GM19099 (cell line): ENCODE data around the gene KIF17.

ENCODE experiments used
- POLR2A ChIP-seq: IDR thresholded peaks from 3 replicates; pipeline ENCODE4 v1.6.1; 2011; ENCODE audit warnings: low read depth; ENCODE audit not compliant: insufficient read length; ENCODE audit errors: extremely low read depth

The KIF17 gene

GRCh38 chr1:20689645-20690056 lies 28.2 kb downstream of the KIF17 start:
- TF ChIP-seq POLR2A, result no peak

DNA sequence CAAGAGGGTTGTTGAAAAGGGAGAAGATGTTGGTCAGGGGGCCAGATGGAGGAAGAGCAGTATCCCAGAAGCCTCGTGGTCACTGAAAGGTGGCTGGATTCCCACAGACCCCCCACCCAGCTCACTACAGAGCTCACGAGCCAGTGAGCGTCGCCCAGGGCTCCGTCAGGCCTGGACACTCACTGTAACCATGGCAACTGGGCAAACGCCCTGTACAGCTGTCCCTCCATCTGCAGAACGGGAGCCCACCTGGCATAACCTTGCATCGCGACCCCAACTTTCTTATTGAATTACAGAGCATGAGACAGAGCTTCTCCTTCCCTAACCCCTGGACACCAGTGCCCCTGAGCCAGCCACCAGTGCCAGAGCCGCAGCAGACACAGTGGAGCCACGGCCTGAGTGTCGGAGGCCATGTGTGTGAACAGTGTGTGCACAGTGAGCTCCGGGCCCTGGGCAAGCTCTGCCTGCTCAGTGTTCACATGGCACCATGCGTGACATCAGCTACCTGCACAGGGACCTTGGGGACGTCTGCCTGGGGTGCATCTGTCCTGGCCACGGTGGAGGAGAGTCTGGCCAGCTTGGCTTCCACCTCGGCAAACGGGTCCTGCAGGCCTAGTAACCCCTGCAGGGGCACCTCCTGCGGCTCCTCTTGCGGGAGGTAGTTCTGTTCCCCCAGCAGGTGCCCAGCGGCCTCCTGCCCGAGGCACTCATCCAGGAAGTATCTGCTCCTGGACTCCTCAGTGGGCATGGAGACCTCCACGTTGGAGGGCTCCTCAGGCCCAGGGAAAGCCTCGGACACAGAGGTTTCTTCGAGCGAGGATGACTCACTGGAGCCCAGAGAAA lies 30.7 kb downstream of the KIF17 start:
- no peak for TF ChIP-seq POLR2A

- TF ChIP-seq POLR2A, result no peak
Measured at GRCh38 chr1:20685741-20686140, 32.1 kb downstream of the KIF17 start.

DNA sequence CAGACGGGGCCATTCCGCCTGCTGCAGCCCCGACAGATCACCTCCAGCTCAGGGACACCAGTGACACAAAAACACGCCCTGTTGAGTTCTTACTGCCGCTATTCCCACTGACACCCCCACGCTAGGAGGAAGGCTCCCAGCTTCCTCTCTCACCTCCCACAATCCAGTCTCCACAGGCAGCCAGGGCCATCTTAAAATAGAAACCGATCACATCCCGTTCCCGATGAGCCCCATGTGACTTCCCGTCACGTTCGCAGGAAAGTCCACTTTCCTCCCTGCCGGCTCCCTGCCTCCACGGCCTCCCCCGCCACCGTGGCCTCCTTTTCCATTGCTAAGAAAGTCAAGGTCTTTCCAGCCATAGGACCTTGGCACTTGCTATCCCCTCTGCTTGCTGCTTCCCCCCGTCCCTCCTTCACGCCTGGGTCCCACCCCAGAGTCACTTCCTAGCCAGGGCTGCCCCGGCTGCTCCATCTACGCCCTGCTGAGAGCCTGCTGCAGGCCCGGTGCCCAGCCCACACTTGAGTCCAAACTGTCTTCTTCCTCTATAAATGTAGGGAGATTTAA lies 32.6 kb downstream of the KIF17 start:
- TF ChIP-seq POLR2A, result no peak

DNA sequence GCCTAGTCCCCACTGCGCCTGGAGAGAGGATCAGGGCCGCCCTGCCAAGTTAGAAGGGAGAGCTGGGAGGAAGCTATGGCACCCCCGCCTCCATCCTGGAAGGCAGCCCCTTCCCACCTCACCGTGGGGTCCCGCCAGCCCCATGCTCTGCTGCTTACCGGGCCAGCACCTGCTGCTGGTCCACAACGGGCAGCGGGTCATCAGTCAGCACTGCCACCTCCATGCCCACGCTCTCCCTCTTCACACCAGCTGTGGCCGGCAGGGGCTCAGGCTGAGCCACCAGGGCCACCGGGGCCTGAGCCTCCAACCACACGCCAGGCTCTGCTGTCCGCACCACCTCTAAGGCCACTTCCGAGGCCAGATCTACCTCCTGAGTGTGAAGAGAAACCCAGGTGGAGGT lies 33.2 kb downstream of the KIF17 start:
- TF ChIP-seq POLR2A, result no peak

- TF ChIP-seq POLR2A, result no peak
Measured at GRCh38 chr1:20684050-20684620, 33.7 kb downstream of the KIF17 start.

DNA sequence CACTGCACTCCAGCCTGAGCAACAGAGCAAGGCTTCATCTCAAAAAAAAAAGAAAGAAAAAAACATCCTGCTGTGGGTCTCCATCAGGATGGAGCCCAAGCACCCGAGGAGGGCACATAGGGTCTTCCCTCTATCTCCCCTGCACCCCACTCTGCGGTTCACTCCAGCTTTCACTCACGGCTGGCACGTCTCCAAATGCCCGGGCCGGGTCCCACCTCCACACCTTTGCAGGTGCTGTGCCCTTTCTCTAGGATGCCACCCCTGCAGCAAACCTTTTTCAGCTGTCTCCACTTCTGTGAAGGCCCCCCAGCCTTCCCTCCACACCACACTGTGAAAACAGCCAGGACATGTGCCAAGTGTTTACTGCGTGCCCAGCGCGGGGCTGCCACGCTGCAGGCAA lies 34.2 kb downstream of the KIF17 start:
- TF ChIP-seq POLR2A, result no peak

- TF ChIP-seq POLR2A, result no peak
Measured at GRCh38 chr1:20682571-20683236, 35.1 kb downstream of the KIF17 start.

DNA sequence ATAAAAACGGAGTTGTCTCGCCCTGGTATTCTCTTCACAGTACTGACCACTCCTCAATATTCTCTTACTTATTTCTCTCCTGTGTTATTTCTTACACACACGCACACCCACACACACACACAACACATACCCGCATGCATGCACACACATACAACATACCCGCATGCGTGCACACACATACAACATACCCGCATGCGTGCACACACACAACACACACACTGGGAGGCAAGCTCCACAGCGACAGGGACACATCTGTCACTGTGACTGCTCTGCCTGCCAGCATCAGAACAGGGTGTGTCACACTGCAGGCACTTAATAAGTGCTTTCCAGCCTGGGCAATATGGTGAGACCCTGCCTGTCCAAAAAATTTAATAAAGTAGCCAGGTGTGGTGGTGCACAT lies 35.8 kb downstream of the KIF17 start:
- TF ChIP-seq POLR2A, result no peak

GRCh38 chr1:20680269-20680668 lies 37.5 kb downstream of the KIF17 start:
- TF ChIP-seq POLR2A, result no peak

DNA sequence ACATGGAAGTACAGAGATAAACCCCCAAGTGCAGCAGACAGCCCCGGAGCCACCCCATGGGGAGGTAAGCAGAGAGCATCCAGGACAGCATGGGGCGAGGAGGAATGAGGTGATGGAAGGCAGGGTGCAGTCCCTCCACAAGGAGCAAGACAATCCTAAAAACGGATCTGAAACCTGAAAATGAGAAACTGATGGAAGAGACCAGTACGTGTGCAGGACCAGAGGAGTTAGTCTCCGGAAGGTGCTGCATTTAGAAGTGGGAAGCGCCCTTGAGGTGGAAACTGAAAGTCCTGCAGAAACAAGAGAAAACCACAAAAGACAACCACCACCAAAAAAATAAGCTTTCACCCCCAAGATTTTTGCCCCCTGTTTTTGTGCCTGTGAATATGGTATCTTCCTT lies 39.2 kb downstream of the KIF17 start:
- TF ChIP-seq POLR2A, result no peak

DNA sequence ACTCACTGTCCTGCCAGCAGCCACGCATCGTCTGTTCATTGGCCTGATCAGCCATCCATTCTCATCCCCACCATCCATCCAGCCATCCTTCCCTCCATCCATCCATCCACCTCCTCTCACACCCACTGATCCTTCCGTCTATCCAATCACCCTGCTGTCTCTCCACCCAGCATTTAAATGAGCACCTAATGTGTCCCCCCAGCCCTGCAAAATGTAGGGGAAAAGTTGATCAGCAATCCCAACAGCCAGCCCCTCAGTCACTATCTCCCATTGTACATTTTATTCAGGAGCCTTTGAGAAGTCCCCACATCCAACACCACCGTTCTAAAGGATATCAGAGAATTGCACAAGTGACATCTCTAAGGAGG lies 45.6 kb downstream of the KIF17 start:
- no peak for TF ChIP-seq POLR2A

DNA sequence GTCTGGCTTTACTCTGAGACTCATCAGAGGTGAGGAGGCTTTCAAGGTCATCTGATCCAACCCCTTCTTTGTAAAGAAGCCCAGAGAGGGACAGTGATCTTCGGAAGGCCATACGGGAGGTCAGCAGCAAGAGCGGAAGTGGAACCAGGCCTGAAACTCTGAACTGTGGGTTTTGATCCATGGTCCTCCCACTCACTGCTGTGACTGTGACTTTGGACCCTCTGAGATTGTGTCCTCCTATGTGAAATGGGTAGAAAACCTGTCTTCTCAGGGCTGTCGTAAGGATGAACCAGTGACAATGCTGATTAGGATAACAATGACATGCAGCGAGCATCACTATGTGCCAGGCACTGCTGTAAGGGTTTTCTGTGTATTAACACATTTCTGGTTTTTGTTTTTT lies 46.9 kb downstream of the KIF17 start:
- no peak for TF ChIP-seq POLR2A

GRCh38 chr1:20668581-20668980 lies 49.2 kb downstream of the KIF17 start:
- TF ChIP-seq POLR2A, result no peak

GRCh38 chr1:20666804-20667203 lies 51.0 kb downstream of the KIF17 start:
- no peak for TF ChIP-seq POLR2A

DNA sequence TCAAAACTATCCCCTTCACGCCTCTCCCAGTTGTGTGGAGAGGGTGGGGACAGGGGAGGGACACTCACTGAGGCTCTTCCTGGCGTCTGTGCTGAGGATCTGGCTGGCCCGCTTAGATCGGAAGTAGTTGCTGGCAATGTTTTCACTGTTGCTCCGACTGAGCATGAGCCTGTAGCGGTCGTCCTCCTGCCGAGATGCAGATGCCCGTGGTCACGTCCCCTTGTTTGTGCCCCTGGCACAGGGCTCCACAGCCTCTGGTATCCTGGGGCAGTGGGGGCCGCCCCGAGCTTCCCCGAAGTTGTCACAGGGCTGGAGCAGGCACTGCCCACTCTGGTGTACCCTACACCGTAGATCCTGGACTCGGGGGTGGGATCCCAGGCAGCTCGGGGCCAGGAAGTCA lies 51.7 kb downstream of the KIF17 start:
- no peak for TF ChIP-seq POLR2A
